GM23338 (cell line): Measurements from ENCODE around the gene ACCSL. TPM values are rescaled to one million over a fixed set of nuclear protein-coding genes. Genes with fewer than 3 reads are reported as not detected.

ENCODE experiments used
- ATAC-seq: fragments of 200-7000 bp; cut with Tn5 transposase; 3 replicates; pipeline ENCODE4 v1.9.1; 2020
- DNase-seq: peaks from one replicate; pipeline ENCODE4 v3.0.0-alpha.2; 2015; ENCODE audit warnings: low spot score
- H2AFZ ChIP-seq: fragments of 200-600 bp; sonication (generic); 2 replicates; pipeline ENCODE4 v1.8.0; 2016; ENCODE audit warnings: antibody characterized with exemption, mild to moderate bottlenecking, moderate library complexity
- H3F3A ChIP-seq: fragments of 200-600 bp; sonication (generic); replicated peaks from 2 replicates; pipeline ENCODE4 v1.8.0; 2017; ENCODE audit warnings: antibody characterized with exemption, mixed run types, low read depth
- H3K27ac ChIP-seq: fragments of 200-600 bp; sonication (generic); 2 replicates; pipeline ENCODE4 v1.6.1; 2016; ENCODE audit warnings: low read depth
- H3K27me3 ChIP-seq: fragments of 200-600 bp; sonication (generic); 2 replicates; pipeline ENCODE4 v1.8.0; 2016; ENCODE audit warnings: mild to moderate bottlenecking, mixed run types, moderate library complexity; ENCODE audit not compliant: insufficient read depth
- H3K36me3 ChIP-seq: fragments of 200-600 bp; sonication (generic); 2 replicates; pipeline ENCODE4 v1.8.0; 2016; ENCODE audit warnings: mild to moderate bottlenecking; ENCODE audit not compliant: insufficient read depth
- H3K4me1 ChIP-seq: fragments of 200-600 bp; sonication (generic); 2 replicates; pipeline ENCODE4 v1.8.0; 2016; ENCODE audit warnings: mild to moderate bottlenecking, moderate library complexity; ENCODE audit not compliant: insufficient read depth
- H3K4me2 ChIP-seq: fragments of 200-600 bp; sonication (generic); 2 replicates; pipeline ENCODE4 v1.7.1; 2017; ENCODE audit warnings: mixed run types
- H3K4me3 ChIP-seq: fragments of 200-600 bp; sonication (generic); 2 replicates; pipeline ENCODE4 v1.6.1; 2016; ENCODE audit warnings: mixed run types
- H3K79me2 ChIP-seq: fragments of 200-600 bp; sonication (generic); replicated peaks from 2 replicates; pipeline ENCODE4 v1.8.0; 2017; ENCODE audit warnings: mild to moderate bottlenecking; ENCODE audit not compliant: insufficient read depth
- H3K9me2 ChIP-seq: fragments of 200-600 bp; sonication (generic); 2 replicates; pipeline ENCODE4 v1.8.0; 2017; ENCODE audit not compliant: insufficient read depth
- H4K20me1 ChIP-seq: fragments of 200-600 bp; sonication (generic); replicated peaks from 2 replicates; pipeline ENCODE4 v1.8.0; 2017; ENCODE audit warnings: mild to moderate bottlenecking; ENCODE audit not compliant: insufficient read depth
- H3K27ac Mint-ChIP-seq: 2 replicates; pipeline ENCODE4 v1.8.0; 2020; ENCODE audit warnings: inconsistent platforms, mild to moderate bottlenecking, moderate library complexity, mixed read lengths
- H3K27me3 Mint-ChIP-seq: 3 replicates; pipeline ENCODE4 v1.8.0; 2022; ENCODE audit warnings: low read depth, mild to moderate bottlenecking, moderate library complexity, mixed read lengths, inconsistent platforms; ENCODE audit not compliant: insufficient read depth, poor library complexity
- H3K36me3 Mint-ChIP-seq: 3 replicates; pipeline ENCODE4 v1.8.0; 2021; ENCODE audit warnings: low read depth, mild to moderate bottlenecking, inconsistent platforms, moderate library complexity, mixed read lengths
- H3K4me1 Mint-ChIP-seq: 3 replicates; pipeline ENCODE4 v1.8.0; 2020; ENCODE audit warnings: mild to moderate bottlenecking, inconsistent platforms, mixed read lengths
- H3K4me3 Mint-ChIP-seq: 3 replicates; pipeline ENCODE4 v1.8.0; 2021; ENCODE audit warnings: moderate library complexity, mild to moderate bottlenecking, inconsistent platforms, mixed read lengths
- H3K9me3 Mint-ChIP-seq: 3 replicates; pipeline ENCODE4 v1.8.0; 2020; ENCODE audit warnings: moderate library complexity, mild to moderate bottlenecking, inconsistent platforms, mixed read lengths
- CREB1 ChIP-seq: fragments of 250-450 bp; sonication (Bioruptor Pico); IDR thresholded peaks from 2 replicates; pipeline ENCODE4 v1.5.0; 2020; ENCODE audit warnings: low read depth, mild to moderate bottlenecking, moderate library complexity
- NANOG ChIP-seq: IDR thresholded peaks from 2 replicates; pipeline ENCODE4 v1.6.1; 2016; ENCODE audit warnings: antibody characterized with exemption, borderline replicate concordance
- POLR2AphosphoS5 ChIP-seq: IDR thresholded peaks from 2 replicates; pipeline ENCODE4 v1.6.1; 2016; ENCODE audit warnings: antibody characterized with exemption, low read depth
- polyA plus RNA-seq: library from polyadenylated mRNA; unstranded; fragments of >200 nt; fragmentation: Nextera tagmentation; extraction: Ambion mirVana; gene quantifications from 2 replicates; pipeline ENCODE4 v1.2.1, GENCODE V29; 2016
- total RNA-seq: library from RNA; depleted of rRNA; stranded (reverse); fragments of >200 nt; shearing (Covaris generic); gene quantifications from 2 replicates; pipeline ENCODE4 v1.2.3, GENCODE V29; 2014
- TF ChIP-seq, protein P1 (sequence below): fragments of 250-450 bp; sonication (Bioruptor Pico); IDR thresholded peaks from 2 replicates; pipeline ENCODE4 v1.5.0; 2020; ENCODE audit warnings: mild to moderate bottlenecking, moderate library complexity
- TF ChIP-seq, protein P2 (sequence below), 2 experiments: fragments of 200-600 bp in 1 of 2; sonication (generic) in 1 of 2; conservative IDR thresholded peaks; 2 replicates each; pipeline versions ENCODE4 v1.5.1 to v1.6.1; 2016 to 2017; ENCODE audit warnings: antibody characterized with exemption in 2 of 2, low read depth in 2 of 2, mild to moderate bottlenecking in 2 of 2, moderate library complexity in 1 of 2

ACCSL gene
- total and polyA plus RNA-seq, 2 experiments from 2014 or later = not detected

DNA sequence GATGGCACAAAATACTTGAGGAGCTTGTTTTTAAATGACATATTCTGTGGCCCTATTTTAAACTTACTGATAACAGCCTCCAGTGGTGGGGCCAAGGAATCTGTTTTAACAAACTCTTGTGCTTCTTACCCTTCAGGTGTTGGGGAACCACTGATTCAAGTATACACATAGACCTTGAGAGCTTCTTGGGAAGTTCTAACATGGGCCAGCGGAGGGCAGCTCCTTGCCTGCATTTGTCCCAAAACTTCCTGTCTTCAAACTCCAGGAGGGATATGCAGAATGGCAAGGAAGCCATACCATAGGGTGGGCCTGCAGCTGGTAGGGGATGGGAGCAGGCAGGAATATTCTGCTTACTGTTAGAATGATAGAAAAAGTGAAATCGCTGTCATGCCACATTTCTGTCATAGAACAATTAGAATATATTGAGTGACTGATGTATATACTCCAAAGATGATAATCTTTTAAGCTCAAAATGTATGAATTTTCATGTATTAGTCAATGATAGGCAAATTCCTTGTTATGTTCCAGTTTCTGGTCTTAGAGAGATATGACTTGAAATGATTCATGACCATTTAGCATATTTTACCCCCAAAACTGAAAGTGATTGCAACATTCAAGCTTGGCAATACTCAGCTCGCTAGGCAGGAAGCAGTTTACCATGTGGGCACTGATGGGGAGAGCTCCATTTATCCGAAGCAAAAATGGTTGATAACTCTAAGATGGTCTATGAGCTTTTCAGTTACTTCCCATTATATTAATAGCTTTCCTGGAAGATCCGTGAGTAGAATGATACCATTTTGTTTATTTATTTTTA, 56.9 kb downstream of the ACCSL start:
- peak; percentile 70 for DNase-seq
- Mint-ChIP-seq H3K27ac (no peak overlapping the region), H3K4me3 (no peak overlapping the region), H3K9me3 (no peaks in the 10 kb centered on the region), H3K27me3 (peaks cover 2% of the 10 kb centered on the region), H3K4me1 (peaks cover 9% of the 10 kb centered on the region; the same call in 2 of the 3 replicates), H3K36me3 (no peaks in the 10 kb centered on the region; the same call in 2 of the 3 replicates)
- Histone ChIP-seq H3K4me2 (no peak overlapping the region), H3K4me1 (peaks cover 5% of the 10 kb centered on the region; the same call in 1 of the 2 replicates), H4K20me1 (peaks cover 8% of the 10 kb centered on the region; the same call in 1 of the 2 replicates), H3F3A (no peaks in the 10 kb centered on the region), H3K27ac (no peak overlapping the region), H3K79me2 (peaks cover 32% of the 10 kb centered on the region), H3K36me3 (no peaks in the 10 kb centered on the region), H2AFZ (no peak overlapping the region), H3K27me3 (no peaks in the 10 kb centered on the region), H3K4me3 (no peak overlapping the region), H3K9me2 (no peaks in the 10 kb centered on the region; the same call in 1 of the 2 replicates)
- ATAC-seq = peak; percentile 83
- no peak for TF ChIP-seq NANOG
- TF ChIP-seq, protein P1, sequence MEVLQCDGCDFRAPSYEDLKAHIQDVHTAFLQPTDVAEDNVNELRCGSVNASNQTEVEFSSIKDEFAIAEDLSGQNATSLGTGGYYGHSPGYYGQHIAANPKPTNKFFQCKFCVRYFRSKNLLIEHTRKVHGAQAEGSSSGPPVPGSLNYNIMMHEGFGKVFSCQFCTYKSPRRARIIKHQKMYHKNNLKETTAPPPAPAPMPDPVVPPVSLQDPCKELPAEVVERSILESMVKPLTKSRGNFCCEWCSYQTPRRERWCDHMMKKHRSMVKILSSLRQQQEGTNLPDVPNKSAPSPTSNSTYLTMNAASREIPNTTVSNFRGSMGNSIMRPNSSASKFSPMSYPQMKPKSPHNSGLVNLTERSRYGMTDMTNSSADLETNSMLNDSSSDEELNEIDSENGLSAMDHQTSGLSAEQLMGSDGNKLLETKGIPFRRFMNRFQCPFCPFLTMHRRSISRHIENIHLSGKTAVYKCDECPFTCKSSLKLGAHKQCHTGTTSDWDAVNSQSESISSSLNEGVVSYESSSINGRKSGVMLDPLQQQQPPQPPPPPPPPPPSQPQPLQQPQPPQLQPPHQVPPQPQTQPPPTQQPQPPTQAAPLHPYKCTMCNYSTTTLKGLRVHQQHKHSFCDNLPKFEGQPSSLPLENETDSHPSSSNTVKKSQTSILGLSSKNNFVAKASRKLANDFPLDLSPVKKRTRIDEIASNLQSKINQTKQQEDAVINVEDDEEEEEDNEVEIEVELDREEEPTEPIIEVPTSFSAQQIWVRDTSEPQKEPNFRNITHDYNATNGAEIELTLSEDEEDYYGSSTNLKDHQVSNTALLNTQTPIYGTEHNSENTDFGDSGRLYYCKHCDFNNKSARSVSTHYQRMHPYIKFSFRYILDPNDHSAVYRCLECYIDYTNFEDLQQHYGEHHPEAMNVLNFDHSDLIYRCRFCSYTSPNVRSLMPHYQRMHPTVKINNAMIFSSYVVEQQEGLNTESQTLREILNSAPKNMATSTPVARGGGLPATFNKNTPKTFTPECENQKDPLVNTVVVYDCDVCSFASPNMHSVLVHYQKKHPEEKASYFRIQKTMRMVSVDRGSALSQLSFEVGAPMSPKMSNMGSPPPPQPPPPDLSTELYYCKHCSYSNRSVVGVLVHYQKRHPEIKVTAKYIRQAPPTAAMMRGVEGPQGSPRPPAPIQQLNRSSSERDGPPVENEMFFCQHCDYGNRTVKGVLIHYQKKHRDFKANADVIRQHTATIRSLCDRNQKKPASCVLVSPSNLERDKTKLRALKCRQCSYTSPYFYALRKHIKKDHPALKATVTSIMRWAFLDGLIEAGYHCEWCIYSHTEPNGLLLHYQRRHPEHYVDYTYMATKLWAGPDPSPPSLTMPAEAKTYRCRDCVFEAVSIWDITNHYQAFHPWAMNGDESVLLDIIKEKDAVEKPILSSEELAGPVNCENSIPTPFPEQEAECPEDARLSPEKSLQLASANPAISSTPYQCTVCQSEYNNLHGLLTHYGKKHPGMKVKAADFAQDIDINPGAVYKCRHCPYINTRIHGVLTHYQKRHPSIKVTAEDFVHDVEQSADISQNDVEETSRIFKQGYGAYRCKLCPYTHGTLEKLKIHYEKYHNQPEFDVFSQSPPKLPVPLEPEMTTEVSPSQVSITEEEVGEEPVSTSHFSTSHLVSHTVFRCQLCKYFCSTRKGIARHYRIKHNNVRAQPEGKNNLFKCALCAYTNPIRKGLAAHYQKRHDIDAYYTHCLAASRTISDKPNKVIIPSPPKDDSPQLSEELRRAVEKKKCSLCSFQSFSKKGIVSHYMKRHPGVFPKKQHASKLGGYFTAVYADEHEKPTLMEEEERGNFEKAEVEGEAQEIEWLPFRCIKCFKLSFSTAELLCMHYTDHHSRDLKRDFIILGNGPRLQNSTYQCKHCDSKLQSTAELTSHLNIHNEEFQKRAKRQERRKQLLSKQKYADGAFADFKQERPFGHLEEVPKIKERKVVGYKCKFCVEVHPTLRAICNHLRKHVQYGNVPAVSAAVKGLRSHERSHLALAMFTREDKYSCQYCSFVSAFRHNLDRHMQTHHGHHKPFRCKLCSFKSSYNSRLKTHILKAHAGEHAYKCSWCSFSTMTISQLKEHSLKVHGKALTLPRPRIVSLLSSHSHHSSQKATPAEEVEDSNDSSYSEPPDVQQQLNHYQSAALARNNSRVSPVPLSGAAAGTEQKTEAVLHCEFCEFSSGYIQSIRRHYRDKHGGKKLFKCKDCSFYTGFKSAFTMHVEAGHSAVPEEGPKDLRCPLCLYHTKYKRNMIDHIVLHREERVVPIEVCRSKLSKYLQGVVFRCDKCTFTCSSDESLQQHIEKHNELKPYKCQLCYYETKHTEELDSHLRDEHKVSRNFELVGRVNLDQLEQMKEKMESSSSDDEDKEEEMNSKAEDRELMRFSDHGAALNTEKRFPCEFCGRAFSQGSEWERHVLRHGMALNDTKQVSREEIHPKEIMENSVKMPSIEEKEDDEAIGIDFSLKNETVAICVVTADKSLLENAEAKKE = no peak
- no peak for TF ChIP-seq POLR2AphosphoS5
- TF ChIP-seq CREB1 (CRISPR knock-in tag) = no peak
- TF ChIP-seq, protein P2, sequence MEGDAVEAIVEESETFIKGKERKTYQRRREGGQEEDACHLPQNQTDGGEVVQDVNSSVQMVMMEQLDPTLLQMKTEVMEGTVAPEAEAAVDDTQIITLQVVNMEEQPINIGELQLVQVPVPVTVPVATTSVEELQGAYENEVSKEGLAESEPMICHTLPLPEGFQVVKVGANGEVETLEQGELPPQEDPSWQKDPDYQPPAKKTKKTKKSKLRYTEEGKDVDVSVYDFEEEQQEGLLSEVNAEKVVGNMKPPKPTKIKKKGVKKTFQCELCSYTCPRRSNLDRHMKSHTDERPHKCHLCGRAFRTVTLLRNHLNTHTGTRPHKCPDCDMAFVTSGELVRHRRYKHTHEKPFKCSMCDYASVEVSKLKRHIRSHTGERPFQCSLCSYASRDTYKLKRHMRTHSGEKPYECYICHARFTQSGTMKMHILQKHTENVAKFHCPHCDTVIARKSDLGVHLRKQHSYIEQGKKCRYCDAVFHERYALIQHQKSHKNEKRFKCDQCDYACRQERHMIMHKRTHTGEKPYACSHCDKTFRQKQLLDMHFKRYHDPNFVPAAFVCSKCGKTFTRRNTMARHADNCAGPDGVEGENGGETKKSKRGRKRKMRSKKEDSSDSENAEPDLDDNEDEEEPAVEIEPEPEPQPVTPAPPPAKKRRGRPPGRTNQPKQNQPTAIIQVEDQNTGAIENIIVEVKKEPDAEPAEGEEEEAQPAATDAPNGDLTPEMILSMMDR (conservative IDR thresholded peaks at IDR 0.05; ENCODE audit: low read depth in 2 of 2) = peak; percentile 40 to 41
